HepG2 (cell line): ENCODE measurements around the gene RAB40C. TPM values are rescaled to one million over a fixed set of nuclear protein-coding genes. Genes with fewer than 3 reads are reported as not detected.

Experiments
- ARNTL ChIP-seq: sonication (generic); formaldehyde crosslinking; IDR thresholded peaks from 2 replicates; pipeline ENCODE4 v1.4.0; 2020; ENCODE audit warnings: mild to moderate bottlenecking, missing genetic modification reagents
- MIER2 ChIP-seq: IDR thresholded peaks from 2 replicates; pipeline ENCODE4 v1.6.1; 2016; ENCODE audit warnings: missing biosample characterization, missing genetic modification reagents
- PAF1 ChIP-seq: IDR thresholded peaks from 2 replicates; pipeline ENCODE4 v1.6.1; 2016; ENCODE audit warnings: missing genetic modification reagents, missing compliant biosample characterization
- POLR2AphosphoS5 ChIP-seq: IDR thresholded peaks from 2 replicates; pipeline ENCODE4 v1.6.1; 2012; ENCODE audit warnings: low read depth, low read length
- PRPF4 ChIP-seq: fragments of 200-400 bp; formaldehyde crosslinking; IDR thresholded peaks from 2 replicates; pipeline ENCODE4 v1.6.1; 2016; ENCODE audit warnings: low read length, low read depth; ENCODE audit not compliant: poor library complexity, severe bottlenecking
- PTBP1 ChIP-seq: fragments of 200-400 bp; formaldehyde crosslinking; IDR thresholded peaks from 2 replicates; pipeline ENCODE4 v1.6.1; 2018; ENCODE audit warnings: low read length, low read depth; ENCODE audit not compliant: poor library complexity, severe bottlenecking
- RARG ChIP-seq: sonication (generic); formaldehyde crosslinking; IDR thresholded peaks from 2 replicates; pipeline ENCODE4 v1.4.0; 2020; ENCODE audit warnings: low read depth, mild to moderate bottlenecking, missing genetic modification reagents
- TOE1 ChIP-seq: sonication (generic); formaldehyde crosslinking; IDR thresholded peaks from 2 replicates; pipeline ENCODE4 v1.4.0; 2020; ENCODE audit warnings: mild to moderate bottlenecking, missing genetic modification reagents
- ZNF101 ChIP-seq: sonication (generic); formaldehyde crosslinking; IDR thresholded peaks from 2 replicates; pipeline ENCODE4 v1.4.0; 2020; ENCODE audit warnings: mild to moderate bottlenecking, low read depth, missing genetic modification reagents, borderline replicate concordance
- ZNF160 ChIP-seq: sonication (generic); formaldehyde crosslinking; IDR thresholded peaks from 2 replicates; pipeline ENCODE4 v1.8.0; 2022; ENCODE audit warnings: mild to moderate bottlenecking, inconsistent platforms, missing genetic modification reagents
- ZNF225 ChIP-seq: sonication (generic); formaldehyde crosslinking; IDR thresholded peaks from 2 replicates; pipeline ENCODE4 v1.4.0; 2020; ENCODE audit warnings: mild to moderate bottlenecking, missing genetic modification reagents
- ZNF343 ChIP-seq: sonication (generic); formaldehyde crosslinking; IDR thresholded peaks from 2 replicates; pipeline ENCODE4 v1.4.0; 2020; ENCODE audit warnings: mild to moderate bottlenecking, missing genetic modification reagents
- ZNF543 ChIP-seq: sonication (generic); formaldehyde crosslinking; IDR thresholded peaks from 2 replicates; pipeline ENCODE4 v1.4.0; 2020; ENCODE audit warnings: mild to moderate bottlenecking, missing genetic modification reagents
- ZNF569 ChIP-seq: sonication (generic); formaldehyde crosslinking; IDR thresholded peaks from 2 replicates; pipeline ENCODE4 v1.5.0; 2020; ENCODE audit warnings: mild to moderate bottlenecking, missing genetic modification reagents, moderate library complexity, borderline replicate concordance
- ZNF589 ChIP-seq: sonication (generic); formaldehyde crosslinking; conservative IDR thresholded peaks from 2 replicates; pipeline ENCODE4 v1.8.0; 2022; ENCODE audit warnings: mild to moderate bottlenecking, moderate library complexity, missing genetic modification reagents
- ZNF7 ChIP-seq: IDR thresholded peaks from 2 replicates; pipeline ENCODE4 v1.6.1; 2016; ENCODE audit warnings: missing biosample characterization, missing genetic modification reagents
- polyA plus RNA-seq, 8 experiments: library from polyadenylated mRNA; depleted of rRNA in 3 of 8; stranded (reverse) in 7 of 8; unstranded in 1 of 8; fragments of >200 nt; fragmentation: Illumina TruSeq in 4 of 8; extraction: Trizol in 4 of 8; gene quantifications; 2 replicates each; pipeline versions ENCODE4 v1.2.1 to v1.2.3, GENCODE V29; 2011 to 2016; ENCODE audit warnings: low read depth in 4 of 8, missing spikeins in 1 of 8, mixed read lengths in 1 of 8; ENCODE audit not compliant: insufficient read depth in 1 of 8
- total RNA-seq, 5 experiments: library from RNA; depleted of rRNA; stranded (reverse); fragments of >200 nt; fragmentation: Illumina TruSeq; extraction: Trizol; gene quantifications; 2 replicates each; pipeline ENCODE4 v1.2.3, GENCODE V29; 2016; ENCODE audit warnings: low read depth in 1 of 5
- TF ChIP-seq, protein P1 (sequence below): IDR thresholded peaks from 2 replicates; pipeline ENCODE4 v1.6.1; 2016; ENCODE audit warnings: low read depth, borderline replicate concordance
- TF ChIP-seq, protein P2 (sequence below): sonication (generic); formaldehyde crosslinking; IDR thresholded peaks from 2 replicates; pipeline ENCODE4 v1.4.0; 2020; ENCODE audit warnings: low read depth, mild to moderate bottlenecking, missing genetic modification reagents
- TF ChIP-seq, protein P3 (sequence below): sonication (generic); formaldehyde crosslinking; IDR thresholded peaks from 2 replicates; pipeline ENCODE4 v1.8.0; 2022; ENCODE audit warnings: mild to moderate bottlenecking, missing genetic modification reagents
- TF ChIP-seq, protein P4 (sequence below): sonication (generic); formaldehyde crosslinking; IDR thresholded peaks from 2 replicates; pipeline ENCODE4 v1.4.0; 2020; ENCODE audit warnings: missing genetic modification reagents
- TF ChIP-seq, protein P5 (sequence below): sonication (generic); formaldehyde crosslinking; IDR thresholded peaks from 2 replicates; pipeline ENCODE4 v1.4.0; 2020; ENCODE audit warnings: missing genetic modification reagents

Gene RAB40C
- total and polyA plus RNA-seq, 2 of the 13 experiments (the other 11 are each of a cell fraction or from before 2014, with no cell fraction given) = 7.7 to 11.5 TPM

DNA sequence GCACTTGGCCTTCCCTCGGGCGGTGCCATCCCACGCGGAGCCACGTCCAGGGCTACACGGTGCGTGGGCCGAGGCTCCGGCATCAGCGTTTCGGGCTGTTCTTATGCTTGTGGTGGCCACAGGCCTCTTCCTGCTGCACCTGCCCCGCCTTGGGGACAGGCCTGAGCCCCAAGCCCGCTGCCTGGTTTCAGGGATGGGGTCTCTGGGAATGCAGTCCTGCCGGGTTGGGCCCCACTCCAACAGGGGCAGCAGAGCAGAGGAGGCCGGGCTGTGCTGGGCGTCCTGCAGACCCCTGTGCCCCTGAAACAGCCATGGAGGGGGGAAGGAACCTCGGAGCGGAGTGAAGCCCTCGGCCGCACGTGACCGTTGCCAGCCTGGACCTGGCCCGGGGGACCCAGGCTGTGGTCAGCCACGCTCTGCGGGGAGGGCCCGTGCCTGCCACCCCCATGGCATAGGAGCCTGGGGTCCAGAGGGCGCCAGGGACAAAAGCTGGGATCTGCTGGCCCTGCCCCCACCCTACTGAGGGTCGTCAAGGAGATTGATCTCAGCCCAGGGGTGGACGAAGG lies 40.5 kb downstream of the RAB40C start (continued):
- TF ChIP-seq PAF1 (CRISPR knock-in tag) = no peak
- TF ChIP-seq, protein P1, sequence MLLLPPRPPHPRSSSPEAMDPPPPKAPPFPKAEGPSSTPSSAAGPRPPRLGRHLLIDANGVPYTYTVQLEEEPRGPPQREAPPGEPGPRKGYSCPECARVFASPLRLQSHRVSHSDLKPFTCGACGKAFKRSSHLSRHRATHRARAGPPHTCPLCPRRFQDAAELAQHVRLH (CRISPR knock-in tag) = no peak
- TF ChIP-seq, protein P2, sequence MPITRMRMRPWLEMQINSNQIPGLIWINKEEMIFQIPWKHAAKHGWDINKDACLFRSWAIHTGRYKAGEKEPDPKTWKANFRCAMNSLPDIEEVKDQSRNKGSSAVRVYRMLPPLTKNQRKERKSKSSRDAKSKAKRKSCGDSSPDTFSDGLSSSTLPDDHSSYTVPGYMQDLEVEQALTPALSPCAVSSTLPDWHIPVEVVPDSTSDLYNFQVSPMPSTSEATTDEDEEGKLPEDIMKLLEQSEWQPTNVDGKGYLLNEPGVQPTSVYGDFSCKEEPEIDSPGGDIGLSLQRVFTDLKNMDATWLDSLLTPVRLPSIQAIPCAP = no peak
- TF ChIP-seq, protein P3, sequence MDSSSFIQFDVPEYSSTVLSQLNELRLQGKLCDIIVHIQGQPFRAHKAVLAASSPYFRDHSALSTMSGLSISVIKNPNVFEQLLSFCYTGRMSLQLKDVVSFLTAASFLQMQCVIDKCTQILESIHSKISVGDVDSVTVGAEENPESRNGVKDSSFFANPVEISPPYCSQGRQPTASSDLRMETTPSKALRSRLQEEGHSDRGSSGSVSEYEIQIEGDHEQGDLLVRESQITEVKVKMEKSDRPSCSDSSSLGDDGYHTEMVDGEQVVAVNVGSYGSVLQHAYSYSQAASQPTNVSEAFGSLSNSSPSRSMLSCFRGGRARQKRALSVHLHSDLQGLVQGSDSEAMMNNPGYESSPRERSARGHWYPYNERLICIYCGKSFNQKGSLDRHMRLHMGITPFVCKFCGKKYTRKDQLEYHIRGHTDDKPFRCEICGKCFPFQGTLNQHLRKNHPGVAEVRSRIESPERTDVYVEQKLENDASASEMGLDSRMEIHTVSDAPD (CRISPR knock-in tag) = no peak
- TF ChIP-seq ZNF569 = no peak
- TF ChIP-seq ZNF7 (CRISPR knock-in tag) = no peak
- TF ChIP-seq RARG = no peak
- no peak for TF ChIP-seq TOE1 (CRISPR knock-in tag)
- TF ChIP-seq PTBP1 = no peak
- TF ChIP-seq, protein P4, sequence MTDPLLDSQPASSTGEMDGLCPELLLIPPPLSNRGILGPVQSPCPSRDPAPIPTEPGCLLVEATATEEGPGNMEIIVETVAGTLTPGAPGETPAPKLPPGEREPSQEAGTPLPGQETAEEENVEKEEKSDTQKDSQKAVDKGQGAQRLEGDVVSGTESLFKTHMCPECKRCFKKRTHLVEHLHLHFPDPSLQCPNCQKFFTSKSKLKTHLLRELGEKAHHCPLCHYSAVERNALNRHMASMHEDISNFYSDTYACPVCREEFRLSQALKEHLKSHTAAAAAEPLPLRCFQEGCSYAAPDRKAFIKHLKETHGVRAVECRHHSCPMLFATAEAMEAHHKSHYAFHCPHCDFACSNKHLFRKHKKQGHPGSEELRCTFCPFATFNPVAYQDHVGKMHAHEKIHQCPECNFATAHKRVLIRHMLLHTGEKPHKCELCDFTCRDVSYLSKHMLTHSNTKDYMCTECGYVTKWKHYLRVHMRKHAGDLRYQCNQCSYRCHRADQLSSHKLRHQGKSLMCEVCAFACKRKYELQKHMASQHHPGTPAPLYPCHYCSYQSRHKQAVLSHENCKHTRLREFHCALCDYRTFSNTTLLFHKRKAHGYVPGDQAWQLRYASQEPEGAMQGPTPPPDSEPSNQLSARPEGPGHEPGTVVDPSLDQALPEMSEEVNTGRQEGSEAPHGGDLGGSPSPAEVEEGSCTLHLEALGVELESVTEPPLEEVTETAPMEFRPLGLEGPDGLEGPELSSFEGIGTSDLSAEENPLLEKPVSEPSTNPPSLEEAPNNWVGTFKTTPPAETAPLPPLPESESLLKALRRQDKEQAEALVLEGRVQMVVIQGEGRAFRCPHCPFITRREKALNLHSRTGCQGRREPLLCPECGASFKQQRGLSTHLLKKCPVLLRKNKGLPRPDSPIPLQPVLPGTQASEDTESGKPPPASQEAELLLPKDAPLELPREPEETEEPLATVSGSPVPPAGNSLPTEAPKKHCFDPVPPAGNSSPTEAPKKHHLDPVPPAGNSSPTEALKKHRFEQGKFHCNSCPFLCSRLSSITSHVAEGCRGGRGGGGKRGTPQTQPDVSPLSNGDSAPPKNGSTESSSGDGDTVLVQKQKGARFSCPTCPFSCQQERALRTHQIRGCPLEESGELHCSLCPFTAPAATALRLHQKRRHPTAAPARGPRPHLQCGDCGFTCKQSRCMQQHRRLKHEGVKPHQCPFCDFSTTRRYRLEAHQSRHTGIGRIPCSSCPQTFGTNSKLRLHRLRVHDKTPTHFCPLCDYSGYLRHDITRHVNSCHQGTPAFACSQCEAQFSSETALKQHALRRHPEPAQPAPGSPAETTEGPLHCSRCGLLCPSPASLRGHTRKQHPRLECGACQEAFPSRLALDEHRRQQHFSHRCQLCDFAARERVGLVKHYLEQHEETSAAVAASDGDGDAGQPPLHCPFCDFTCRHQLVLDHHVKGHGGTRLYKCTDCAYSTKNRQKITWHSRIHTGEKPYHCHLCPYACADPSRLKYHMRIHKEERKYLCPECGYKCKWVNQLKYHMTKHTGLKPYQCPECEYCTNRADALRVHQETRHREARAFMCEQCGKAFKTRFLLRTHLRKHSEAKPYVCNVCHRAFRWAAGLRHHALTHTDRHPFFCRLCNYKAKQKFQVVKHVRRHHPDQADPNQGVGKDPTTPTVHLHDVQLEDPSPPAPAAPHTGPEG = peak; percentile 68; the same call in 1 of the 2 replicates
- no peak for TF ChIP-seq ZNF225 (CRISPR knock-in tag)
- TF ChIP-seq ARNTL (CRISPR knock-in tag) = peak; percentile 79
- TF ChIP-seq ZNF543 (CRISPR knock-in tag) = peak; percentile 84; the same call in 1 of the 2 replicates
- no peak for TF ChIP-seq MIER2 (CRISPR knock-in tag)
- TF ChIP-seq POLR2AphosphoS5 = no peak
- TF ChIP-seq ZNF589 (CRISPR knock-in tag) = no peak
- 0 out of 2 replicates have a peak, but pooled peaks have one; percentile 23 for TF ChIP-seq ZNF160 (CRISPR knock-in tag)
- peak; percentile 85; the same call in 1 of the 2 replicates for TF ChIP-seq ZNF343 (CRISPR knock-in tag)
- peak; percentile 39; the same call in 1 of the 2 replicates for TF ChIP-seq ZNF101
- TF ChIP-seq, protein P5, sequence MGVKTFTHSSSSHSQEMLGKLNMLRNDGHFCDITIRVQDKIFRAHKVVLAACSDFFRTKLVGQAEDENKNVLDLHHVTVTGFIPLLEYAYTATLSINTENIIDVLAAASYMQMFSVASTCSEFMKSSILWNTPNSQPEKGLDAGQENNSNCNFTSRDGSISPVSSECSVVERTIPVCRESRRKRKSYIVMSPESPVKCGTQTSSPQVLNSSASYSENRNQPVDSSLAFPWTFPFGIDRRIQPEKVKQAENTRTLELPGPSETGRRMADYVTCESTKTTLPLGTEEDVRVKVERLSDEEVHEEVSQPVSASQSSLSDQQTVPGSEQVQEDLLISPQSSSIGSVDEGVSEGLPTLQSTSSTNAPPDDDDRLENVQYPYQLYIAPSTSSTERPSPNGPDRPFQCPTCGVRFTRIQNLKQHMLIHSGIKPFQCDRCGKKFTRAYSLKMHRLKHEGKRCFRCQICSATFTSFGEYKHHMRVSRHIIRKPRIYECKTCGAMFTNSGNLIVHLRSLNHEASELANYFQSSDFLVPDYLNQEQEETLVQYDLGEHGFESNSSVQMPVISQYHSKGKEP (CRISPR knock-in tag) = no peak
- TF ChIP-seq PRPF4 = no peak
